Adrenal gland (tissue), 5 donors: ENCODE results near the gene SLC25A22.

Experiments used
- CTCF ChIP-seq, 6 experiments: fragments of 450-650 bp in 4 of 6; fragments of 200-600 bp in 2 of 6; sonication (generic) in 1 of 6; IDR thresholded peaks; 1 replicate in 5 of 6; 2 replicates in 1 of 6; pipeline versions ENCODE4 v1.5.1 to v1.8.0; 2016 to 2021; ENCODE audit warnings: antibody characterized with exemption in 6 of 6, mild to moderate bottlenecking in 2 of 6, moderate library complexity in 1 of 6
- POLR2A ChIP-seq, 2 donors: fragments of 450-650 bp; IDR thresholded peaks; one replicate each; pipeline ENCODE4 v1.6.1; 2017; ENCODE audit warnings: antibody characterized with exemption in 2 of 2, mild to moderate bottlenecking in 2 of 2, moderate library complexity in 1 of 2
- donor health status: DM: no; HTN: no; CAD: no.

GRCh38 chr11:748007-748359, 50.1 kb downstream of the SLC25A22 start:
- no peak for TF ChIP-seq CTCF (IDR thresholded peaks at IDR 0.05)
- no peak for TF ChIP-seq POLR2A (IDR thresholded peaks at IDR 0.05)
